DMS114 treated with DMSO at 0.1 percent for 48 hours (cell line): ENCODE measurements around the gene SERPINA12.
A peak's percentile ranks its signal among the peaks of the same experiment; 100 is the strongest.

Source experiments
- DNase-seq: peaks from one replicate; lab custom pipeline; 2025; ENCODE audit not compliant: unreplicated experiment; lab: John Stamatoyannopoulos, UW

SERPINA12 gene, protein sequence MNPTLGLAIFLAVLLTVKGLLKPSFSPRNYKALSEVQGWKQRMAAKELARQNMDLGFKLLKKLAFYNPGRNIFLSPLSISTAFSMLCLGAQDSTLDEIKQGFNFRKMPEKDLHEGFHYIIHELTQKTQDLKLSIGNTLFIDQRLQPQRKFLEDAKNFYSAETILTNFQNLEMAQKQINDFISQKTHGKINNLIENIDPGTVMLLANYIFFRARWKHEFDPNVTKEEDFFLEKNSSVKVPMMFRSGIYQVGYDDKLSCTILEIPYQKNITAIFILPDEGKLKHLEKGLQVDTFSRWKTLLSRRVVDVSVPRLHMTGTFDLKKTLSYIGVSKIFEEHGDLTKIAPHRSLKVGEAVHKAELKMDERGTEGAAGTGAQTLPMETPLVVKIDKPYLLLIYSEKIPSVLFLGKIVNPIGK

DNA sequence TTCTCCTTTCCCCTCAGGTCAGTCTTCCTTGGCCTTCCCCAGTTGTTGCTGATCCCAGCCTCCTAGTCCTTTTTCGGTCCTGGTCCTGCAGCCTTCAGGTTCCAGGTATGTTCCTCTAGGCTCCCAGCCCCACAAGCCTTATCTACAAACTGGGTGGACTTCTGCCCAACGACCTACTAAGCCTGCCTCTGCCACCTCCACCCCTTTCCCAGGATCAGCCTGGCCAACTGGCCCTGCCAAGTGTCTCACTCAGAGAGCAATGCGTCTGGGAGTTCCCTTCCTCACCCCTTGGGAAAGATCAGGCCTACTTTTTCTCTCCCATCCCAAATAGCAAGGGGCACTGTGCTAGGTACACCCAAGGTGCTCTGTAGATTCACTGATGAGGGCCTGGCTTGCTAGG lies at the start of gene SERPINA12:
SERPINA12 (minus strand) TSS at position 114 of the 400 bp plus-strand sequence. CDS start 11,072 bp downstream, outside the sequence.
- DNase-seq, result no peak

DNA sequence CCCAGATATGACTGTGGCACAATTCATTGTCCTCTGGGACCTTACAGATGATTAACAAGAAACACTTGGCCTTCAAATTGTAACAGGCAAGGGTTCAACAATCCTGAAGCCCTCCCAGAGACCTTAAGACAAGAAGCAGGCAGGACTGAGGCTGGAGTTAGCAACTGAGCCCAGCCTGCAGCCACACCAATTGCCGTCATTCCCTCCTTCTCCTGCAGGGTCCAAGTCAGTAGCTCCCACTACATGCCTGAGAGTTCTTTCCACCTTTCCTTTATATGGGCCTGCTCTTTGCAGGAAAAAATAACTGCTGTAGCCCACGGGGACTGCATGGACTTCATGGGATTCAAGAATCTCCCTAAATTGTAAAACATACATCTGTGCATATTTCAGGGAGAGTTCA lies 49.6 kb upstream of the SERPINA12 start:
- DNase-seq, result no peak

DNA sequence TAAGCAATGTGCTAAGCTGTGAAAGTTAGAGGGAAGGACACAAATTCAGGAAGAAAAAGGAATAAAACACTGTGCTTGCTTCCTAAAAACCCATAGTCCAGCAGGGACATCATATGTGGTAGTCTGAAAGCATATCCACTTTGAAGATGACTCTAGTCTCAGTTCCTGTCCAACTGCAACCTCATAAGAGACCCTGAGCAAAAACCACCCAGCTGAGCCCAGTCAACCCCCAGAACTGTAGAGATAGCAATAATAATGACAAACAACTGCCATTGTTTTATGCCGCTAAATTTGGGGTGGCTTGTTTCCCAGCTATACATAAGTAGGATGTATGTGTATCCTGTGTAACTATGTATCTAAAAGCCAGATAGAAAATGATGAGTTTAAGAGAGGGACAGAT lies 48.1 kb upstream of the SERPINA12 start:
- DNase-seq, result no peak

DNA sequence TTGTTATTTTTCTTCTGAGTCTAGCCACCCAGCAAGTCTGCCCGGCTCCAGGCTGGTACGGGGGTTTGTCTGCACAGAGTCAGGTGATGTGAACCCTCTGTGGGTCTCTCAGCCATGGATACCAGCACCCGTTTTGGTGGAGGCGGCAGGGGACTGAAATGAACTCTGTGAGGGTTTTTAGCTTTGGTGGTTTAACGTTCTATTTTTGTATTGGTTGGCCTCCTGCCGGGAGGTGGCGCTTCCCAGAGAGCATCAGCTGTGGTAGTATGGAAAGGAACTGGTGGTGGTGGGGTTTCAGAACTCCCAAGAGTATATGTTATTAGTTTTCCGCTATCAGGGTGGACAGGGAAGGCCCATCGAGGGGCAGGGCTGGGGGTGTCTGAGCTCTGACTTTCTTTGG lies 46.7 kb upstream of the SERPINA12 start:
- DNase-seq, result no peak

DNA sequence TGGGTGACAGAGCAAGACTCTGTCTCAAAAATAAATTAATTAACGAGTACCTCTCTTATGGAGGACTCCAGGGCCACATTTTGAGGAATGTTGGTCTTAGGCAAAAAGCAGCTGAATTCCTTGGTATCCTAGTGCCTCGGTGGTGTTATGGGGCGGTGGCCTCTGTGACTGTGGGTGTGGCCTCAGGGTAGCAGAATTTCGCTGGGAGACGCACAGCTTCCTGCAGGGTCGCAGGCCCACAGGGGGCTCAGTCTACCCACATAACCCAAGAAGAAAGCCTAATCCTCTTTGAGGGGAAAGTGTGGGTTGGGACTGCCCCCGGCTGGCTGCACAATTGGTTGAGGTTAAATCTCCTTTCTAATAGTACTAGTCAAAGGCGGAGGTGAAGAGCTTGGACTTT lies 40.8 kb upstream of the SERPINA12 start:
- DNase-seq, result no peak

DNA sequence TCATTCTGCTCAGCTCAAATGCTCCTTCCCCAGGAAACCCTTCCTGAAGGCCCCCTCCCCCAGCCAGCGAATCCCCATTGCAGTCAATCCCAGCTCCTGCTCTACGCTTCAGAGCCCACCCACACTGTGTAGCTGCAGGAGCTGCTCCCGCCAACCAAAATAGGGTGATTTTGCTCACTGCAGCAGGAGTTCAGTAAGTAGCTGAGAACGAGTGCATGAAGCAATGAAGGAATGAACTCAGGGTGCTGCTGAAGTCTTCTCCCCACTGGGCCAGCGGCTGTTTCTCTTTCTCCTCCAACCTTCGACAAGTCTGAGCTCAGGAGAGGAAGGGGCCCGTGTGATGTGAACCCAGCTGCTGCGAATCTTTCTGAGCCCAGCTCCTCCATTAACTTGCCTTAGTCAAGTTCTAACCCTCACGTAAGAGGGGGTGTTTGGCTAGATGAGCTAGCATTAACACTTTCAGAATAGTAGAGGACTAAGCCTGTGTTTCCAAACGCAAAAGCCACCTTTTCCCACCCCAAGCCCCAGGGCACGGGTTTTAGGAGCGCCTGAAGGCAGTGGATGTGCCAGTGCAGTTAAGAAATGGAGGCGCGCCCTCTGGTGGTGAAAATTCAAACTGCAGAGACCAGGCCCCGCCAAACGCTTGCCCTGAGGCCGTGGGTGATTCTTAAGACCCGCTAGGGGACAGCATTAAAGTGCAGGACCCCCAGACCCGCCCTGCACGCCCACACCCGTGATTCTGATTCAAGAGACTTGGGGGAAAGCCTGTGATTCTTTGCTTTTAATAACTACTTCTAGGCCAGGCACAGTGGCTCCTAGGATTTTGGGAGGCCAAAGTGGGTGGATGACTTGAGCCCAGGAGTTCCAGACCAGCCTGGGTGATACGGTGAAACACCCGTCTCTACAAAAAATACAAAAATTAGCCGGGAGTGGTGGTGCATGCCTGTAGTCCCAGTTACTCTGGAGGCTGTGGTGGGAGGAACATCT lies 40.0 kb upstream of the SERPINA12 start:
- peak; percentile 16 for DNase-seq

DNA sequence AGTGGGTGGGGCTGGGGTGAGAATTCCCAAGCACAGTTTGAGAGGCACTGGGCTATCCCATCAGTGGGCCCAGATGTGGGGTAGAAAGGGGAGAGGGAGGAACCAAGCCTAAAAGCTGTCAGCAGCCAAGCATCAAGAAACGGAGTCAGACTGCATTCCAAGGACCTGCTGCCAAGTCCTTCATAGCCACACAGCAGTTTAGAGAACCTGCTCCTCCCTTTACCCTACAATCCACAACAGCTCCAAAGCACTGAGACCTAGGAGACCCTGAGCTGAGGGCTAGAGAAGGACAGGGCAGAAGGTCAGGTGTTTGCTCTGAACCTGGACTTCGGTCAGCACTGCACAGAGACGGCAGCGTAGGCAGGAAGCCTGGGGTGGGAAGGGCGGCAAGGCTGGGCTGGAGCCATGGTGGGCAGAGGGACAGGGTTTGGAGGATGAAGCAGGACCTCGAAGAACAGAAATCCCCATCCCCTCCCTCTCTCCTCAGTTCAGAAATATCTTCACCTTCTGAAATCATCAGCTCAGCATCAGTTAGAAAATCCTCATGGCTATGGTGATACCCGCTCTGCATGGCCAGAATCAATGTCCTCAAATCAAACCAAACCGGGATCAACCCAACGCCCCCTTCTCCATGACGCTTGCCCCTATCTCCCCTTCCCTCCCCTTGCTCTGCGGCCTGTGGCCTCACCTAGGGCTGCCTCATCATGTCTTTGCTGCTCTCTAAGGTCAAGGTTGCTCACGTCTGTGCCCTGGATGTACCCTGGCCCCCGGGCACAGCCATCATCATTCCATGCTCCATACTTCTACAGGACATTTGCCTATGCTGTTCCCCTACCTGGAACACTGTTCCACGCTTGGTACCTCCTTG lies 39.1 kb upstream of the SERPINA12 start:
- DNase-seq, result no peak

DNA sequence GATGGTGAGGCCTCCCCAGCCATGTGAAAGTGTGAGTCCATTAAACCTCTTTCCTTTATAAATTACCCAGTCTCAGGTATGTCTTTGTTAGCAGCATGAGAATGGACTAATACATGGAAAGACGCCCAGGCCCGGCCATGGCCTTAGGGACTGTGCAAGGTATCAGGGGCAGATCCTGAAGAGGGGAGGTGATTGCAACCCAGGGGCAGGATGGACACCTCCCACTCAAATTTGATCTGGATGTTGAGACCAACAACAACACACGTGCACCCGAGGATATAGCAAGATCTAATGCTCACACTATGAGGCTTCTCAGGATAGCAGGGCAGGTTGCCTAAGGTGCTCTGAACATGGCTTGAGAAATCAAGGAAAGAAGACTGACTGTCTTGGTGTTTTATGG lies 38.5 kb upstream of the SERPINA12 start:
- DNase-seq, result no peak

DNA sequence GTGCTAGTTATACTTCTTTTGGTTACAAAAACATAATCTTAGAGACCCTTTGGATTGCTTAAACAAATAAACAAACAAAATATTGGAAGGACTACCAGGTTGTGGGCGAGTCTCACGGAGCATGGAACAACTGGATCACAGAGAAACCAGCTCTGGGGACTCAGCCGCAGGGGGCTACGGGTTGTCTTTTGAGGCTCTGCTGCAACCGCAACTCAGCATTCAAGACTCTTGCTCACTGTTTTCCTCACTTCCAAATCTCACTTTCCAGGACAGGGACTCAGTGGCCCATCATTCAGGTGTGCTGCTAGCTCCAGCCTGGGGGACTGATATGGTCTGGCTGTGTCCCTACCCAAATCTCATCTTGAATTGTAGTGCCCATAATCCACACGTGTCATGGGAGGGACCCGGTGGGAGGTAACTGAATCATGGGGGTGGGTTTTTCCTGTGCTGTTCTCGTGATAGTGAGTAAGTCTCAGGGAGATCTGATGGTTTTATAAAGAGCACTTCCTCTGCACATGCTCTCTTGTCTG lies 37.9 kb upstream of the SERPINA12 start:
- no peak for DNase-seq

DNA sequence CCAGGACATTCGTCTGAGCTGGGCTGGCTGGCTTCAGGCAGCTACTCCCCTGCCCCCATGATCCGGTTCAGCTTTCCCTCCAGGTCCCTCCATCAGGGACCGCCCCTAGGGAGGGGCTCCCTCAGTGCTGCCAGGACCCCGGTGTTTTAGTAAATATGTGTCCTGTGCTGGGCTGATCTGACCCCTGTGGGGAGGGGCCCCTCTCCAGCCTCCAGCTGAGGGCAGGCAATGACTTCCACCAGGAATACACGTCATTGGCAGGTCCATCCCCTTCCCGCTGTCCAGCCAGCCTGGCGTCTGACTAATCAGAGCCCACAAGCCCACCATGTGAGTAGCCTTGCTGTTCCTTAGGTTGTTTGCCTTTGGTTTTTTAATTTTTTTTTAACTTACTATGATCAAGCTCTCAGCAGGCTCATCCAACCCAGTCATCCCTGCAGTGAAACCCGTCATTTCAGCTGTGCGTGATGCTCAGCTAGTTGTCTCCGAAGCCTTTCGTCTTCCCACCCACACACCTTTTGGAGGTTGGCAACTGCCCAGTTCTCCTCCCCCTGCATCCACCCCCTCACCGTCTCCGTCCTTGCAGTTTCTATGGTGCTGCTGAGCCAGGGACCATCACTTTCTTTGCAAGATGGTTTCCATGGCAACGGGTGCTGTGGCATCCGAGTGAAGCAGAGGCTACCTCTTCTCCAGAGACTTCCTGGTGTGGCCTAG lies 36.0 kb upstream of the SERPINA12 start:
- DNase-seq, result no peak

DNA sequence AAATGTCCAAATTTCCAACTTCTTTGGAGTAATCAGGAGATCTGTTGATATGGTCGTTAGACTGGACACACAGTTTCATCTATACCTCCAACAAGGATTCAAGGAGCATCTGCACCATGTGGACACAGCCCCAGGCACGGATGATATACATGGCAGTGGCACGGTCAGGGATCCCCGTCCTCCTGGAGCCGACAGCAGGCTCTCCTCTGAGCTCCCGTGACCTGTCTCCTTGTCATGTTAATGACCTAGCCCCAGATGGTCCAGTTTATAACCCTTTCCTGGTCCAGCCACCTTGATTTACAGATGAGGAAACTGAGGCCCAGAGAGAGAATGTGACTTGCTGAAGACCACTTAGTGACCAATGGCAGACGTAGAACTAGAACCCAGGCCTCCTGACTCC lies 35.5 kb upstream of the SERPINA12 start:
- no peak for DNase-seq

DNA sequence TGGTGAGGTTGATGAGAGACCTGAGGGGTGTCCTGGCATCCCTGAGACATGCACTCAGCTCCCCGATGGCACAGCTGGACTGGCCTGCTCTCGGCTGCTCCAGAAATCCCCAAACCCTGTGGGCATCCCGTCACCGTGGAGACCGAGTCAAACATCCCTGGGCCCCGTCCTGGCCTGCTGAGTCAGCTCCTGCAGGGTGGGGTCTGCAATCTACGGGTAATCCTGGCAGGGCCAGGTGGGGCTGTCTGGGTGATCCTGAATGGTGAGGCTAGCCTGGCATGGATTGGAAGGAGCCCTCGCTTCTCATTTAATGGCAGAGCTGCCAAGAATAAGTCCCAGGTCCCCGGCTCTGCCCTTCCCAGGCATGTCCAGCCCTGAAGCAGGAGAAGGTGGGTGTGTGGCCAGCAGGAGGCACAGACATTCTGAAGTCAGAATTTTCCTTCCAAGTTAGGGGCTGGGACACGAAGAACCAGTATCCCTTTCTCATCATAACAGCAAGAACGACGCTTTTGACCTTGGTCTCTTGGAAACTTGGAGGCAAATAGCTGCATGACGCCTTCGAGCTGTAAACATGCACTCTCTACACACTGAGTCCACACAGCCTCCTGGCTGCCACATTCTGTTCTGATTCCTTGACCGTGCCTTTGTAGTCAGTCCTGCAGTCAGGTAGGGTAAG lies 34.3 kb upstream of the SERPINA12 start:
- DNase-seq, result no peak

DNA sequence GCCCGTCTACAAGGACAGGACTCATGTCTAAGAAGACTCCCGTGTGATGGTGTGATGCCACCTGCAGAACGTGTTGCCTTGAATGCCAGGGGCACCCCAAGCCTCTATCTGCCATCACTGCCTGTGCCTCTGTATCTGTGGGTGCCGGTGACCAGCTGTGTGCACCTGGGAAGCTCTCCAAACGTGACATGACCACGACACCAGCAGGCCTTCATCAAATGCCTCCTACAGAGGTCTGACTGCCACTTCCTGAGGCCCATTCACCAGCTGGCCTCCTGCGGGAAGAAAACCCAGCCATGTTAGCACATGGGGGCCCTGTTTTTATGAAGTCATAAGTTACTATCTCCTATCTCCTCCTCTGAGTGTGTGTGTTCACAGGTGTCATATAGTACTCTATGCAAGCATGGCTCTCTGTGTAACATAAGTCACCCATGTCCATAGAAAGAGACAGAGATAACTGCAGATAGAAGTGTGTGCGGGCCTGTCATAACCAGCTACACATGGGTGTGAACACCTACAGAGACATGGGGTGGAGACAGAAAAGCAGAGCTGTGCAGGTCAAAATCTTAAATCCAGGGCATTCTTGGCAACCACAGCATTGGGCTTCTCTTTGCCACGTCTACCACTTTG lies 33.7 kb upstream of the SERPINA12 start:
- DNase-seq, result no peak

DNA sequence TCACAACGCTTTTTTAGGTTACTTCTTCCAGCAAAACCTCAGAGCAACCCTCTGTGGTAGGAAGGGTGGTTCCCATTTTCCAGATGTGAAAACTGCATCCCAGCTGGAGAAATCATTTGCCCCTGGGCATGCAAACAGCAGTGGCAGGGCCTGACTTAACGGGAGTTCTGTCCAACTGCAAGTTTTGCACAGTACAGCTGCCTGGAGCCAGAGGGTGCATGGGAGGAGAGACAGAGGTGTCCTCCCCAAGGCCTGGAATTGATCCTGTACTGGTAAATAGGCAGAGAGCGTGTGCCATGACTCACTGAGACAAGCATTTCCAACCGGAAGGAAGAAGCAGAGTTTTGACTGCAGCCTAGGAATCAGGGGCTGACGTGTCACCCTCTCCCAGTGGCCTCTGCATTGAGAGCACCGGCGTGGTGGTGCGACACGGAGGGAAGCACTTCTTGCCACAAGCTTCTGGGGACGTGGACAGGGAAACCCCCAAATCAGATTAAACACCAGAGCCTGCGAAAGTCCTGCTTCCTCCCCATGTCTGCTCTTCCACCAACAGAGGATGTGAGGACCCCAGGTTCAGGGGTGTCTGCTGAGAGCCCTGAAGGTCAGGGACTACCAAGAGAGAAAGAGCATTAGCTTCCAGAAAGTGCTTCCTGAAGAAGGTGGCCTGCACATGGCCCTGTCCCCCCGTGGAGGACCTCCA lies 33.0 kb upstream of the SERPINA12 start:
- no peak for DNase-seq

DNA sequence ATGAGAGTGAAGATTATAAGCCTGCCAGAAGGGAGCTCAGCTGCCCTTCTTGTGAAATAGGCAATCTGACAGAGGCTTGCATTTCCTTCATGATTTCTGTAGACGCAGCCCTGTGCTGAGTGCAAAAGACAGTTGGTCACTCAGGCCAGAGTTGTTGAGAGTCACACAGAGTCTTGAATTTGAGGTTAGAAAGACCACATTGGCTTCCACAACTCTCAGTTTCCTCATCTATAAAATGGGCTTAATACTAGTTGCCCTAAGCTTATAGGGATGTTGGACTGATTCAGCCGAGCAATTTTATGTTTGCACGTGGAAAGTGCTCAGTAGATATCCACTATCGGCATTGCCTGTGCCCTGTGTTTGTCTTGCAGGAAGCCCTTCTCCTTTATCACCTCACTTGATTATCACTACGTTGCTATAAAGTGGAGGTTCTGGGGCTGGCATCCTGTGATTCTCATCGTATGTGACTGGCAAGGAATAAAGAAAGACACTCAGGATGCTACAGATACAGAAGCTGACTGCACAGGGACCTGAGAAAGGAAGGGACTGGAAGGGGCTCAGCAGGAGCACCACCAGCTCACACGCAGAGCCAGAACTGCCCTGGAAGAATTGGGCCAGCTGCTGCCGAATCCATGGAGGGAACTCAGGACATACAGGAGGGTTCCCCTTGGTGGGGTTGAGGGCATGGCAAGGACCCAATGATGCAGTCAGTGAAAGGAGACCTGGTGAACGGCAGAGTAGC lies 32.1 kb upstream of the SERPINA12 start:
- DNase-seq, result no peak

DNA sequence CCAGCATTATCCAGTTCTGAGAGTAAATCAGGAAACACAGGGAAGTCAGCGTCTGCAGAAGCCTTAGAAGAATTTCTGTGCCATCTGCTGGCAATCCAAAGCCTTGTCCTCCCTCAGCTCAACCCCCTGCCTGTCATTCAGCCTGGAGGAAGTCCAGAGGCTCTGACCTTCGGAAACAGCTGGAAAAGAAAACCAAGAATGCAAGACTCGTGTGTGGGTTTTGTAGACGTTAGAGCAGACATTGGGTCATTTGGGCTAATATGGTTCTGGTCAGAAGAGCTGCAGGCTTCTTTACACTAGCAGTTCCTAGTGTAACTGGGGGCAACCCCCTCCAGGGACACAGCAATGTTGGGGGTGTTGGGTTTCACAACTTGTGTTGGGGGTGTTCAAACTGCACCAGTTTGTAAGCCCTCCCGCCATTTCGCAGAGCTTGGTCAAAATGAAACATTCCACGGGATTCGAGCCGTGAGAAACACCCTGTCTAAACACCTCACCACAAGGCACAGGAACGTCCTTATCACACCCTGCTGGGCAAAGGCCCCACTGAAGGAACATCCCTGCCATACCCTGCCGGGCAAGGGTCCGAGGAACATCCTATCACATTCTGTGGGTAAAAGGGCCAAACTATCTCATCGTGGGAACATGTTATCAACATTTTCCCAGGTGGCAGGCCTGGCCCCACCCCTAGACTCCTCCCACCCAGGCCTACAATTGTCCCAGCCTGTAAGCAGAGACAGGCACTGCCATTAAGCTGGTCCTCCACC lies 30.9 kb upstream of the SERPINA12 start:
- DNase-seq, result no peak

DNA sequence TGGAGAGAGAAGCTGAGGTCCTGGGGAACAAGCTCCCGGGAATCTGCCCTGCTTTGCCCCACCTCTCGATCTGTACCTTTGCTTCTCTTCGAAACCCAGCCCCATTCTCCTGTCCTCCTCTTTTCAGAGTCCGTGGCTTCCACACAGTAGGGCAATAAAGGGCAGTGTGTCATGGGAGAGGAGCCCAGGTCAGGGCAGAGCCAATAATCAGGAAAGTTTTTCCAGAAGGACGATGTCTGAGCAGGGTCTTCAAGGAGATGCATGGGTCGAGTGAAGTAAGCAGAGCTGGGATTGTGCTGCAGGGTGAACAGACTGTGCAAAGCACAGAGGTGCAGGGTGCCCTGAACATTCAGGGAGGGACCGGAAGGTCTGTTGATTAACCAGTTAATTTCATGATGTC lies 29.9 kb upstream of the SERPINA12 start:
- DNase-seq, result no peak
